ENCODE measurements around the gene DNM2. TPM values are rescaled to one million over a fixed set of nuclear protein-coding genes. Genes with fewer than 3 reads are reported as not detected.

DNM2 gene
- total and polyA plus RNA-seq, 2 of the 13 experiments (the other 11 are each of a cell fraction or from before 2014, with no cell fraction given), result 41.7 to 59.8 TPM

DNA sequence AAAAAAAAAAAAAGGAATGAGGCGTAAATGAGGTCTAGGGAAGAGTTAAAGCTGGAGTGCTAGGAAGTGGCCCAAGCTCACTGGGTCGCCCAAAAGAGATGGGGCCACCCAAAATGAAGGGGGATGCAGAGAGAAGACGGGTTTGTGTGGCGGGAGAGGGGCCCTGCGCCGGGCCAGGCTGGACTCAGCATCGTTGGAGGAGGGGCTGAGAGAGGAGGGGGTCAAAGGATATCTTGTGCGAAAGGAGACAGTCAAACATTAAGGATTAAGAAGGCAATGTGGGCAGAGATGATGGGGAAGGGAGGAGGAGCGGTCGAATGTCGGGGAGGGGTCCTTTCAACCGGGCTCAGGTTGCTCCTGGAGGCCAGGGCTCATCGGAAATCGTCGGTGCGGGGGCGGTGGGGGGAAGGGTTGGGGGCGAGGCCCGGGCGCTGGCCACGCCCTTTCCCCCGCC lies 152.6 kb downstream of the DNM2 start:
- DNase-seq (ENCODE audit: low spot score) (no peak), FAIRE-seq (no peak), ATAC-seq (peak; percentile 52)
- CTCF ChIA-PET (ENCODE audit: low intra/inter-chr PET ratio, low total read pairs), result no interaction called here
- Histone ChIP-seq H3K4me3 (replicated peaks in 1 of 3; ENCODE audit: insufficient read depth in 1 of 3, low read depth in 2 of 3, low read length in 3 of 3) (peak overlapping the region; percentile 61 to 81 (median 65)), H4K20me1 (ENCODE audit: insufficient read depth, low read length) (no peaks in the 10 kb centered on the region), H2AFZ (ENCODE audit: low read length) (peak overlapping the region; percentile 12), H3K27ac (ENCODE audit: extremely low read length, insufficient read depth, low read length) (peak overlapping the region; percentile 50), H3K9ac (ENCODE audit: insufficient read depth, low read depth, low read length) (peak overlapping the region; percentile 49), H3K27me3 (ENCODE audit: control insufficient read depth in 1 of 2, insufficient read depth in 2 of 2, low read length in 2 of 2) (no peaks in the 10 kb centered on the region), H3K36me3 (replicated peaks in 1 of 2; ENCODE audit: control insufficient read depth in 1 of 2, insufficient read depth in 2 of 2, low read length in 2 of 2) (no peaks in the 10 kb centered on the region), H3K4me1 (ENCODE audit: insufficient read depth, low read length) (peaks cover 56% of the 10 kb centered on the region), H3K79me2 (ENCODE audit: insufficient read depth, low read length) (peaks cover 30% of the 10 kb centered on the region), H3K4me2 (ENCODE audit: low read depth, low read length) (peak overlapping the region; percentile 95), H3K9me3 (ENCODE audit: low read length) (no peaks in the 10 kb centered on the region)
- BruUV-seq (replicated peaks), result no TSS peak
- 2% methylated on average over 15 of the region's 22 CpGs for WGBS (ENCODE audit: low lambda C conversion rate)
- intact Hi-C loops (cut with micrococcal nuclease; ENCODE audit: unreplicated experiment), result loop anchor here (10.0 kb wide), 1 partner anchor 54 kb away; the partner anchor contains the start of genes TIMM29 and YIPF2
- POLR2A ChIA-PET, result interaction anchor here (0.7 kb wide), 1 partner anchor 298 kb away, joined by 4 read pairs; no protein-coding TSS in a partner anchor
- in situ Hi-C loops (cut with HindIII; ENCODE audit: extremely low pct_ligation_motif_present, low pct_unique_long_range_greater_than_20kb), result no loop called here
- TF ChIP-seq DNMT1 (CRISPR knock-in tag; IDR thresholded peaks at IDR 0.05), result no peak
- TF ChIP-seq, protein P1, sequence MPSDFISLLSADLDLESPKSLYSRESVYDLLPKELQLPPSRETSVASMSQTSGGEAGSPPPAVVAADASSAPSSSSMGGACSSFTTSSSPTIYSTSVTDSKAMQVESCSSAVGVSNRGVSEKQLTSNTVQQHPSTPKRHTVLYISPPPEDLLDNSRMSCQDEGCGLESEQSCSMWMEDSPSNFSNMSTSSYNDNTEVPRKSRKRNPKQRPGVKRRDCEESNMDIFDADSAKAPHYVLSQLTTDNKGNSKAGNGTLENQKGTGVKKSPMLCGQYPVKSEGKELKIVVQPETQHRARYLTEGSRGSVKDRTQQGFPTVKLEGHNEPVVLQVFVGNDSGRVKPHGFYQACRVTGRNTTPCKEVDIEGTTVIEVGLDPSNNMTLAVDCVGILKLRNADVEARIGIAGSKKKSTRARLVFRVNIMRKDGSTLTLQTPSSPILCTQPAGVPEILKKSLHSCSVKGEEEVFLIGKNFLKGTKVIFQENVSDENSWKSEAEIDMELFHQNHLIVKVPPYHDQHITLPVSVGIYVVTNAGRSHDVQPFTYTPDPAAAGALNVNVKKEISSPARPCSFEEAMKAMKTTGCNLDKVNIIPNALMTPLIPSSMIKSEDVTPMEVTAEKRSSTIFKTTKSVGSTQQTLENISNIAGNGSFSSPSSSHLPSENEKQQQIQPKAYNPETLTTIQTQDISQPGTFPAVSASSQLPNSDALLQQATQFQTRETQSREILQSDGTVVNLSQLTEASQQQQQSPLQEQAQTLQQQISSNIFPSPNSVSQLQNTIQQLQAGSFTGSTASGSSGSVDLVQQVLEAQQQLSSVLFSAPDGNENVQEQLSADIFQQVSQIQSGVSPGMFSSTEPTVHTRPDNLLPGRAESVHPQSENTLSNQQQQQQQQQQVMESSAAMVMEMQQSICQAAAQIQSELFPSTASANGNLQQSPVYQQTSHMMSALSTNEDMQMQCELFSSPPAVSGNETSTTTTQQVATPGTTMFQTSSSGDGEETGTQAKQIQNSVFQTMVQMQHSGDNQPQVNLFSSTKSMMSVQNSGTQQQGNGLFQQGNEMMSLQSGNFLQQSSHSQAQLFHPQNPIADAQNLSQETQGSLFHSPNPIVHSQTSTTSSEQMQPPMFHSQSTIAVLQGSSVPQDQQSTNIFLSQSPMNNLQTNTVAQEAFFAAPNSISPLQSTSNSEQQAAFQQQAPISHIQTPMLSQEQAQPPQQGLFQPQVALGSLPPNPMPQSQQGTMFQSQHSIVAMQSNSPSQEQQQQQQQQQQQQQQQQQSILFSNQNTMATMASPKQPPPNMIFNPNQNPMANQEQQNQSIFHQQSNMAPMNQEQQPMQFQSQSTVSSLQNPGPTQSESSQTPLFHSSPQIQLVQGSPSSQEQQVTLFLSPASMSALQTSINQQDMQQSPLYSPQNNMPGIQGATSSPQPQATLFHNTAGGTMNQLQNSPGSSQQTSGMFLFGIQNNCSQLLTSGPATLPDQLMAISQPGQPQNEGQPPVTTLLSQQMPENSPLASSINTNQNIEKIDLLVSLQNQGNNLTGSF (CRISPR knock-in tag; IDR thresholded peaks at IDR 0.05), result no peak
- TF ChIP-seq SP1 (IDR thresholded peaks at IDR 0.05), result no peak
- no peak for TF ChIP-seq SP1 (CRISPR knock-in tag; IDR thresholded peaks at IDR 0.05)
- no peak for TF ChIP-seq ZNF446 (CRISPR knock-in tag; IDR thresholded peaks at IDR 0.05)
- no peak for TF ChIP-seq MBNL3 (CRISPR knock-in tag; conservative IDR thresholded peaks at IDR 0.05)
- TF ChIP-seq ONECUT2 (CRISPR knock-in tag; IDR thresholded peaks at IDR 0.05), result no peak
- no peak for TF ChIP-seq NR3C1 (CRISPR knock-in tag; IDR thresholded peaks at IDR 0.05)
- no peak for TF ChIP-seq HDAC6 (IDR thresholded peaks at IDR 0.05; ENCODE audit: low read depth, low read length)
- TF ChIP-seq, protein P2, sequence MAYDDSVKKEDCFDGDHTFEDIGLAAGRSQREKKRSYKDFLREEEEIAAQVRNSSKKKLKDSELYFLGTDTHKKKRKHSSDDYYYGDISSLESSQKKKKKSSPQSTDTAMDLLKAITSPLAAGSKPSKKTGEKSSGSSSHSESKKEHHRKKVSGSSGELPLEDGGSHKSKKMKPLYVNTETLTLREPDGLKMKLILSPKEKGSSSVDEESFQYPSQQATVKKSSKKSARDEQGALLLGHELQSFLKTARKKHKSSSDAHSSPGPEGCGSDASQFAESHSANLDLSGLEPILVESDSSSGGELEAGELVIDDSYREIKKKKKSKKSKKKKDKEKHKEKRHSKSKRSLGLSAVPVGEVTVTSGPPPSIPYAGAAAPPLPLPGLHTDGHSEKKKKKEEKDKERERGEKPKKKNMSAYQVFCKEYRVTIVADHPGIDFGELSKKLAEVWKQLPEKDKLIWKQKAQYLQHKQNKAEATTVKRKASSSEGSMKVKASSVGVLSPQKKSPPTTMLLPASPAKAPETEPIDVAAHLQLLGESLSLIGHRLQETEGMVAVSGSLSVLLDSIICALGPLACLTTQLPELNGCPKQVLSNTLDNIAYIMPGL (CRISPR knock-in tag; IDR thresholded peaks at IDR 0.05; ENCODE audit: borderline replicate concordance in 1 of 2, low read depth in 1 of 2), result no peak
- TF ChIP-seq, protein P3, sequence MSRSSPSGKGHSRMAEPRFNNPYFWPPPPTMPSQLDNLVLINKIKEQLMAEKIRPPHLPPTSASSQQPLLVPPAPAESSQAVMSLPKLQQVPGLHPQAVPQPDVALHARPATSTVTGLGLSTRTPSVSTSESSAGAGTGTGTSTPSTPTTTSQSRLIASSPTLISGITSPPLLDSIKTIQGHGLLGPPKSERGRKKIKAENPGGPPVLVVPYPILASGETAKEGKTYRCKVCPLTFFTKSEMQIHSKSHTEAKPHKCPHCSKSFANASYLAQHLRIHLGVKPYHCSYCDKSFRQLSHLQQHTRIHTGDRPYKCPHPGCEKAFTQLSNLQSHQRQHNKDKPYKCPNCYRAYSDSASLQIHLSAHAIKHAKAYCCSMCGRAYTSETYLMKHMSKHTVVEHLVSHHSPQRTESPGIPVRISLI (CRISPR knock-in tag; IDR thresholded peaks at IDR 0.05; ENCODE audit: borderline replicate concordance), result peak; percentile 58; the same call in 1 of the 2 replicates
- TF ChIP-seq, protein P4, sequence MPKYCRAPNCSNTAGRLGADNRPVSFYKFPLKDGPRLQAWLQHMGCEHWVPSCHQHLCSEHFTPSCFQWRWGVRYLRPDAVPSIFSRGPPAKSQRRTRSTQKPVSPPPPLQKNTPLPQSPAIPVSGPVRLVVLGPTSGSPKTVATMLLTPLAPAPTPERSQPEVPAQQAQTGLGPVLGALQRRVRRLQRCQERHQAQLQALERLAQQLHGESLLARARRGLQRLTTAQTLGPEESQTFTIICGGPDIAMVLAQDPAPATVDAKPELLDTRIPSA (CRISPR knock-in tag; IDR thresholded peaks at IDR 0.05; ENCODE audit: borderline replicate concordance), result no peak
- TF ChIP-seq ZNF879 (CRISPR knock-in tag; IDR thresholded peaks at IDR 0.05), result no peak
- no peak for TF ChIP-seq KDM5B (CRISPR knock-in tag; IDR thresholded peaks at IDR 0.05; ENCODE audit: borderline replicate concordance)
- TF ChIP-seq ZFX (CRISPR knock-in tag; IDR thresholded peaks at IDR 0.05; ENCODE audit: low read depth), result peak; percentile 26; the same call in 1 of the 2 replicates
- TF ChIP-seq NRL (CRISPR knock-in tag; IDR thresholded peaks at IDR 0.05; ENCODE audit: borderline replicate concordance), result no peak

Data from HepG2 (cell line).